CD4-positive, alpha-beta T cell treated with Interleukin-4 for 4 hours (primary cell): ENCODE data around the gene PLEKHM2.

ENCODE experiments used
- DNase-seq: peaks from one replicate; pipeline ENCODE4 v3.0.0-alpha.2; 2020

PLEKHM2 gene

GRCh38 chr1:15704526-15705183, 20.5 kb downstream of the PLEKHM2 start:
- DNase-seq: no peak

- no peak for DNase-seq
These were observed 21.1 kb downstream of the PLEKHM2 start for GRCh38 chr1:15705184-15705566.

GRCh38 chr1:15706751-15707150, 22.6 kb downstream of the PLEKHM2 start:
- no peak for DNase-seq

GRCh38 chr1:15707239-15707925, 23.3 kb downstream of the PLEKHM2 start:
- DNase-seq: no peak

- DNase-seq: no peak
These were observed 24.5 kb downstream of the PLEKHM2 start for GRCh38 chr1:15708486-15709137.

- DNase-seq: no peak
These were observed 25.1 kb downstream of the PLEKHM2 start for GRCh38 chr1:15709226-15709625.

GRCh38 chr1:15712168-15712567, 28.0 kb downstream of the PLEKHM2 start:
- DNase-seq: no peak

- no peak for DNase-seq
These were observed 30.5 kb downstream of the PLEKHM2 start for GRCh38 chr1:15714406-15715136.

GRCh38 chr1:15717418-15718125, 33.5 kb downstream of the PLEKHM2 start:
- DNase-seq: no peak

GRCh38 chr1:15718199-15718601, 34.1 kb downstream of the PLEKHM2 start:
- no peak for DNase-seq

- no peak for DNase-seq
These were observed 35.4 kb downstream of the PLEKHM2 start for GRCh38 chr1:15719381-15720120.

- no peak for DNase-seq
These were observed 36.7 kb downstream of the PLEKHM2 start for GRCh38 chr1:15720861-15721260.

GRCh38 chr1:15722411-15722810, 38.3 kb downstream of the PLEKHM2 start:
- DNase-seq: no peak

GRCh38 chr1:15722836-15723532, 38.9 kb downstream of the PLEKHM2 start:
- no peak for DNase-seq

- no peak for DNase-seq
These were observed 39.6 kb downstream of the PLEKHM2 start for GRCh38 chr1:15723631-15724246.

- no peak for DNase-seq
These were observed 41.1 kb downstream of the PLEKHM2 start for GRCh38 chr1:15724949-15725880.

- no peak for DNase-seq
These were observed 42.4 kb downstream of the PLEKHM2 start for GRCh38 chr1:15726508-15726907.

- no peak for DNase-seq
These were observed 42.9 kb downstream of the PLEKHM2 start for GRCh38 chr1:15727021-15727420.

- DNase-seq: no peak
These were observed 43.3 kb downstream of the PLEKHM2 start for GRCh38 chr1:15727424-15727823.
